HG02870 (cell line): ENCODE data around the gene FAN1.

Experiments used
- ATAC-seq: cut with Tn5 transposase; IDR thresholded peaks from one replicate; pipeline ENCODE4 v1.9.1; 2021; ENCODE audit warnings: mild to moderate bottlenecking, moderate library complexity; ENCODE audit not compliant: unreplicated experiment

FAN1 gene

DNA sequence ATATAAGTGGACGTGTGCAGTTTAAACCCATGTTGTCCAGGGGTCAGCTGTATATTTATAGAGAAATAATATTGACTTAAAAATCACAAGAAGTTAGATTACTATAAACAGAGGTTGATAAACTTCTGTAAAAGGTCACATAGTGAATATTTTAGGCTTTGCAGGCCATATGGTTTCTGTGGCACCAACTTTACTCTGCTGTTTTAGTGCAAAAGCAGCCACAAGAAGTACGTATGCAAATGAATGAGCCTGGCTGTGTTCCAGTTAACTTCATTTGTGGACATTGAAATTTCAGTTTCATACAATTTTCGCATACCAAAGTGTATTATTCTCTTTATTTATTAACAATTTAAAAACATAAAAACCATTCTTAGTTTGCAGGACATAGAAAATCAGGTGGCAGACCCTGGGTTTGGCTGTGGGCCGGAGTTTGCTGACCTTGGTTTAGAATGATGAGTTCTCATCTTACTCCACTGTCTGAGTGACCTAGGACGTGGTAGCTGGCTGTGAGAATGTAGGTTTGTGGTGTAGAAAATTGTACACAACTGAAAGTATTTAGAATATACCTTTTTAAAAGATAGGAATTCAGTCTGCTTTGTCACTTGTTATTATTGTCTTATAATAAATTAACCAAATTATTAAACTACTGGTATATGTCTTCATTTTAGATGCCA lies 16.3 kb downstream of the FAN1 start:
- ATAC-seq = no peak

- no peak for ATAC-seq
Observed at GRCh38 chr15:30921106-30921505, 17.4 kb downstream of the FAN1 start.

- no peak for ATAC-seq
Observed at GRCh38 chr15:30921781-30922479, 18.2 kb downstream of the FAN1 start.

- ATAC-seq = no peak
Observed at GRCh38 chr15:30922480-30923311, 19.0 kb downstream of the FAN1 start.

DNA sequence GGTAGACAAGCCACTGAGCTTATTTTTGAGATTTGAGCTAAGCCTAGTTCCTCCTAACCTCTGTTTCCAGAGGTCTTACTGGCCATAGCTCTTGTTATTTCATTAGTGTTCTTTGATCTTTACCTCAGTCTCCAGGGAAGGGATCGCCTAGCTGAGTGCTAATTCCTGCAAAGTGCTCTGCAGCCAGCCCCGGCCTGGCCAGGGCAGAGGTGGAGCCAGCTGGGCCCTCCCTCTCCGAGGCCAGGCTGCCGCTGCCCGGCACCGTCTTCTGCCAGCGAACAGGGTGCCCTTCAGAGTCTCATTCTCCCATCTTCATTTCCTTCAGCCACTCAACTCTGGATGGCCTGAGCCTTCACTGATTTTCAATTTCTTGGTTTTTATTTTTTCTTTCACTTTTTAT lies 19.7 kb downstream of the FAN1 start:
- ATAC-seq = no peak

- ATAC-seq = no peak
Observed at GRCh38 chr15:30924353-30924752, 20.6 kb downstream of the FAN1 start.

GRCh38 chr15:30925686-30926085 lies 22.0 kb downstream of the FAN1 start:
- ATAC-seq = no peak

- no peak for ATAC-seq
Observed at GRCh38 chr15:30926161-30926560, 22.4 kb downstream of the FAN1 start.

- no peak for ATAC-seq
Observed at GRCh38 chr15:30927148-30927761, 23.5 kb downstream of the FAN1 start.

GRCh38 chr15:30928076-30928475 lies 24.4 kb downstream of the FAN1 start:
- ATAC-seq = no peak

GRCh38 chr15:30929064-30929669 lies 25.5 kb downstream of the FAN1 start:
- ATAC-seq = no peak

GRCh38 chr15:30929982-30930381 lies 26.3 kb downstream of the FAN1 start:
- ATAC-seq = no peak

- peak; percentile 73 for ATAC-seq
Observed at GRCh38 chr15:30930422-30930821, 26.7 kb downstream of the FAN1 start.

GRCh38 chr15:30933293-30933692 lies 29.6 kb downstream of the FAN1 start:
- no peak for ATAC-seq

DNA sequence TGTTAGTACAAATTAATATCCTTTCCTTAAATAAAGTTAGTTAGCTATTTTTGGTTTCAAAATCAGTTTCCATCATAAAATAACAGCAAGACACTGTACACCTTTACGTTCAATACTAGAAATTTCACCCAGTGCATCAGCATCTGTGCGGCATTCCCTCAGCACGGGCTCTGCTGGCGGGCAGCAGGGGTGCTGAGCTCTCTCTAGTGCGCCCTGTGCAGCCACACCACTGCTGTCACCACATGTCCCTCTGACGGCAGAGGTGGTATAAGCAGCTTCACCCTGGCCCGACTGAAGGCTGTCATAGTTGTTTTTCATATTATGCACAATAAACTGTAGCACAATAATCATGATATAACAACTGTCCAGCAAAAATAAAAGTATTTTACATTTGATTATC lies 35.4 kb downstream of the FAN1 start:
- ATAC-seq = no peak

DNA sequence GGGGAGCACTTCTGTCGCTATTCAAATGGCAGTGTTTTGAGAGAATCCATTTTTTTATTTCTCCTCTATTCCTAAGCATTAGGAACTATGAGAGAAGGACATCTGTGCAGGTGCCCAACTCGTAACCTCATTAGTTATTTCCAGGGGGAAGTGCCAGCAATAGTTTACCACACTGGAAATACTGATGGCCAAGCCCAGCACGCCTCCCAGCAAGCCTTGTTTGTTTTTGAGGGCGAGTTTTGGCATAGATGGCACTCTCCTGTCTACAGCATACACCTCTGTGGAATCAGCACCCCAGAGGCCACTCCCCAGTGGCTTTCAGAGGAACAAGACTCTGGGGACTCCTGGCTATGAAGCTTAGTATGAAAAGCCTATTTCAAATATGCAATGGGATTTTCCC lies 36.6 kb downstream of the FAN1 start:
- no peak for ATAC-seq

DNA sequence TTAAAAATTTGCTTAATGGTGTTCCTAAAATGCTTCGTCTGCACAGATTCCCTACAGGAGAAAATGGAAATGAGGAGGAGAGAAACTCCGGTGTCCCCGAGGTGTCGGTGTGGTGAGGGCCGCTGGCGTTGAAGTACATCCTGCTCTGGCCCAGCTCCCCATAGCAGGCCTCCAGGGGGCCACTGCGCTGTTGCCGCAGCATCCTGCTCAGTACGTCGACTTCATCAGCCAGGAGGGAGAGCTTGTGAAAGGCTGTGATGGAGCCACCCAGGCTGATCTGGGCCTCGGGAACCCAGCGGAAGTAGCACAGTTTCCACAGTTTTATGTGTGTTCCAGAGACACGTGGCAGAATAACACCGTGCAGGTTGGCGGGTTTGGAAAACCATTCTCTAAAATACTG lies 37.8 kb downstream of the FAN1 start:
- no peak for ATAC-seq

GRCh38 chr15:30943654-30944335 lies 40.1 kb downstream of the FAN1 start:
- ATAC-seq = no peak

DNA sequence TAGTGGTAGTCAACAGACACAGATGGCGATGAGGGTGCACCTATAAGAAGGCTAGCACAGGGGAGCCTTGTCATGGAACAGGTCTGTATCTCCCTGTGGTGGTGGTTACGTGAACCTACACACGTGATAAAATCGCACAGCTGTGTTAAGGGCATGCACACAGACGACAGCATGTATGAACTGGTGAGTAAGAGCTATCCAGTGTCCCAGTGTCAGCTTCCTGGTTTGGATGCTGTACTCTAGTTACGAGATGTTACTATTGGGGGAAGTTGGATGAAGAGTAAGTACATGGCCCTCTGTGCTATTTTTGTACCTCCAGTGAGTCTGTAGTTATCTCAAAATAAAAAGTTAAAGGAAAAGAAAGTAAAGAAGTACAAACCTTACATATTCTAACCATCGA lies 49.5 kb downstream of the FAN1 start:
- ATAC-seq = no peak

DNA sequence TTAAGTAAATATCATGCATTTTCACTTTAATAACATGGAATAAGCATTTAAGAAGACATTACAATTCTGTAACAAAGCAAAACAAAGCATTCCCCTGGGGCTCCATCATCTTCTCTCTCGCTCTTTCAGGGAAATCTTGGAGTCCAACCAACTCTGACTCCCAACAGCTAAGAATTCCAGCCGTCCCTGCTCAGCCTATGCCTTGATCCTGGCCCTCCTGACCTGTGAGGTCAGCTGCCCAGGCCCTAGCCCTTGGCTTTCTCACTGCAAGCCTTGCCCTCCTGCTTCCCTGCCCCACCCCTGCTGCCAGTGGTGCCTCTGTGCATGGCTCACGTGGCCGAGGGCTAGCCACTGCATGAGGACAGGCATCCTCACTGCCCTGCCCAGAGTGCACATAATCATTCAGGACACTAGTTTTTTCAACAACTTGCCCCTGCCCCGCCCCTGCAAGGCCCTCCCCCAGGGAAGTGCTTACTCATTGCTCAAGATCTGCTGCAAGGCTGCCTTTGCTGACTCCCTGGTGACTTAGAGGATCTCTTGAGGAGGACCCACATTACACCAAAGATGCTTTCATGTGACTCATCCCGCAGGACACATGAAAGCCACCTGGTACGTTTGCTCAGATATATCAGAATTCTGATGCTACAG lies 50.1 kb downstream of the FAN1 start:
- no peak for ATAC-seq
